GM21390 (cell line): ENCODE results near the gene ANKS3.
"Not testable (repeated sequence)": the region's sequence is repeated elsewhere in the genome, so short reads cannot be mapped to it uniquely, and the experiment has no call there.

Source experiments
- ATAC-seq: cut with Tn5 transposase; IDR thresholded peaks from one replicate; pipeline ENCODE4 v1.9.1; 2021; ENCODE audit not compliant: unreplicated experiment

ANKS3 gene

GRCh38 chr16:4755687-4756086 is 21.6 kb upstream of the ANKS3 start:
- no peak for ATAC-seq

- ATAC-seq = no peak
Measured at GRCh38 chr16:4754865-4755264, 20.8 kb upstream of the ANKS3 start.

GRCh38 chr16:4753227-4753626 is 19.2 kb upstream of the ANKS3 start:
- ATAC-seq = no peak

- no peak for ATAC-seq
Measured at GRCh38 chr16:4752351-4753100, 18.5 kb upstream of the ANKS3 start.

DNA sequence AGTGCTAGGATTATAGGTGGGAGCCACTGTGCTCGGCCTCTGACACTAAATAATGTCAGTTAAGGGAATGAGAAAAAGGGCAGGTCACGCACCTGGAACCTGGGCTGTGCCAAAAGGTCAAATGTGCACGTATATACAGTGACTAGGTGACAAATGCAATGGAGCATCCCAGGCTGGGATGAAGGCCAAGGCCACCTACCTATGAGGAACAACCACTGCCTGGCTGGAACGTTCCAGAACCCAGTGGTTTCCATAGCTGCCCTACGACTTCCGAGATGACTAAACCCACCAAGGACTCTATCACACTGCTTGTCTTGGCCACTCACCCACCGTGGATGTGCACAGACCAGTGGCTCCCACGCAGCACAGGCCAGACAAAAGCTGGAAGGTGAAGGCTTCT is 16.8 kb upstream of the ANKS3 start:
- no peak for ATAC-seq

DNA sequence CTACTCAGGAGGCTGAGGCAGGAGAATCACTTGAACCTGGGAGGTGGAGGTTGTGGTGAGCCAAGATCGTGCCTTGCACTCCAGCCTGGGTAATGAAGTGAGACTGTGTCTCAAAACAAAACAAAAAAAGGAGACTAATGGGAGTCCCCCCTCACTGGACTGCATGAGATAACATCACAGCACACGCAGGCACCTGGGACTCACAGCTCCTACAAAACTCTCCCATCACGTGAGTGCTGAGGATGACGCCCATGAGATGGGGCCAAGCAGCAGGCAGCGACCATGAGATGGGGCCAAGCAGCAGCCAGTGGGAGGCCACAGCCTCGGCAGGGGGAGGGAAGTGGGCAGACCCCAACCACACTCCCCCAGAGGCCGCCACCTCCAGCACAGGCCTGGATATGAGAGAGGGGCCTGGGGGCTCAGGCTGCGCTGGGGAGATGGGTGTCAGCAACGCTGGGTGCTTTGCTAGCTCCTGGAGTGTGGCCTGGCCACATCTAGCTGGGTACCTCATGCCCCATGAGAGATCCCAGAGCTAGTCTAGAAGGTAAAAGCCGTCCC is 15.7 kb upstream of the ANKS3 start:
- ATAC-seq = no peak

- ATAC-seq = no peak
Measured at GRCh38 chr16:4748682-4749411, 14.8 kb upstream of the ANKS3 start.

DNA sequence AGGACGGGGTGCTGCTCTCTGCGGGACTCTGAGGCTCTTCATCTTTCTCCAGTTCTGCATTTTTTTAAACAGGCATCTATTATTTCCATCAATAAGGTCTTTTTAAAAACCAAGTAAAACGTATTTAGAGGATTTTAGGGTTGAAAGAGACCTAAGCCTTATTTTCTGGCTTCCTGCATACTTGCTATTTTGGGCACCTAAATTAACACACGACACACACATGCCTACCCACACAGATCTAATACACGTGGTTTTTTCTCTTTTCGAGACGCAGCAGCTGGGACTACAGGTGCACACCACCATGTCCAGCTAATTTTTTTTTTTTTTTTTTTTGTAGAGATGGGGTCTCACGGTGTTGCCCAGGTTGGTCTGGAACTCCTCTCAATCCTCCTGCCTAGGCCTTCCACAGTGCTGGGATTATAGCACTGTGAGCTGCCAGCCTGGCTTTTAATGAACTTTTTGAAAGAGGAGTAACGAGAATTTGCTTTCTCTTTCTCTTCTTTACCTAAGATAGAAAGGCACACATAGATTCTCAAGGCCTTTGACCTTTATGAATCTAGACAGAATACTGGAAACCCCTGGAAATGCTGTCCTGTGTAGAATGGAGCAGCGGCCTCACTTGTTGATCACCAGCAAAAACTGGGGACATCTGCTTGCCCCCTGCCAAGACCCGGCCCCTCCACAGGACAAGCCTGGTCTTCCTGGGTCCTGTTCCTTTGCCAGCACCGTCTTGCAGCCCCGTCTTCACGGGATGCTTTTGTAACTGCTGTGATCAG is 14.0 kb upstream of the ANKS3 start:
- no peak for ATAC-seq

DNA sequence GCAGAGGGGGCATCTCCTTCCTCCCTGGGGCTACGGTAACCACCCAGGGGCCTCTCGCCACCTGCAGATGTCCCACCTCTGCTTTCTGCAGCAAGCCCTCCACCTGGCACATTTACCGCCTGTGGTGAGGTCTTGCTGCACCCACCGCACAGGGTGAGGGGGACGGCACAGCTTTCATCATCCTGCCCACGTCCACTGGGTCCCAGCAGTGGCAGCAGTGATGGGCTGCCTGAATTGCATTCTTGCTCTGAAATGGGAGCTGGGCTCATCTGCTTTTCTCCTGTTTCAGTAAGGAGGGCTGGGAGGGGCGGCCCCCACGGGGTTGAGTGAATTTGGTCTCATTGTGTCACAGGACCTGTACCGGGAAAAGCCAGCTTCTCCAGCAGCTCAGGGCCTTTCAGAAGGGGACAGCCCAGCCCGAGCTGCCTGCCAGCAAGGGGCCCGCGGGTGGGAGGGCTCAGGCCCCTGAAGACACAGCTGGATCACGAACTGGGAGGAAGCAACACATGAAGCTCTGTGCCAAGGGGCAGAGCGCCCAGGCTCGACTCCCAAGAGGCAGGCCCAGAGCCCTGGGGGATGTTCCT is 13.0 kb upstream of the ANKS3 start:
- no peak for ATAC-seq

DNA sequence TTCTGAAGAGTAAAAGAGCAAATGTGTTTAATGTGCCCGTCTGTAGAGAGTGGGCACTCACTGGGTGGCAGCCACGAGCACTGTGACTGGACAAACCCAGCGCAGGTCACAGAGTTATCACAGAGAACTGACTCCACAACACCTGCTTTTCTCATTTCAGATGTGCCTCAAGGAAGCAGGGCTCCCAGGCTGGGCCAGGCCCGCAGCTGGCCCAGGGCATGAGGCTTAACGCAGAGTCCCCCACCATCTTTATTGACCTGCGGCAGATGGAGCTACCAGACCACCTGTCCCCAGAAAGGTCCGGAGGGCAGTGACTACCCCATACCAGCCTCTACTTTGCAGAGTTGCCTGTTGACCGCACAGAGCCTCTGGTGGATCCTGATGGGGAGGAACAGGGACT is 12.1 kb upstream of the ANKS3 start:
- no peak for ATAC-seq

DNA sequence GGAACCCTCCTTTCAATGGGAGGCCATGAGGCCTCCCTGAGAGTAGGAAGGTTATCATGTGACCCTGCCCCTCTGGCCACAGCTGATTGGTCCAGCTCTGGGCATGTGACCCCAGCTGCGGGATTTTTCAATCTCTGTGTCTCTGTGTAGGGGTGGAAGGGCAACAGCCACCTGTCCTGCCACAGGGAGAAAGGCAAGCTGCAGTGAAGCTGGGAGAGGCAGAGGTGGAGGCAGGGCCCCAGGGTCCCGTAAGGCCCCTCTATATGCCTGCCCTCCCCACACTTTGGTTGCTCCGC is 11.2 kb upstream of the ANKS3 start:
- ATAC-seq = no peak

DNA sequence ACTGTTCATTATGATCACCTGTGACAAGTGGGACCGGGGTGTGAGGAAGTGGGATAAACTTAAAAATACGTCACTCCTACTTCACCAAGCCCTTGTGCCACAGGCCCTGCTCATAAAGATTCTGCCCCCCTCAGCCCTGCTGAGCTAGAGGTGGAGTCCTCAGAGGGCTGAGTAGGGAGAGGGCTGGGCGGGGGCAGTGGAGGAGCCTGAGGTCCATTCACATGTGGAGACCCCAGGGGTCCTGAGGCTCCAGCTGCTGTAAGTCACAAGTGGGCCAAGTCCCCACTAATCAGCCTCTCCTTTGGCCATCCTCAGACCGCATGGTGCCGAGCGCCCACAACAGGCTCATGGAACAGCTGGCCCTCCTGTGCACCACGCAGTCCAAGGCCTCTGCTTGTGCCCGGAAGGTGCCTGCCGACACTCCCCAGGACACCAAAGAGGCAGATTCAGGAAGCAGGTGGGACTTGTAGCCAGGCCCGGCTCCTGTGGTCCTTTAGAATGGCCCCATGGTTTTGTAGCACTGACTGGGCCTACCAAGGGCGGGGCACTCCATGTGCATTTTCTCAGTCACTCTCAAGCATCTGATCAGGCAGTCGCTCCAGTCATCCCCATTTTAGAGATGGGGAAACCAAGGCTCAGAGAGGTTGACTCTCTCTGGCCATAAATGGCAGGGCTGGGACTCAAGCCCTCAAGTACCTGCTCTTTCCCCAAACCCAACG is 10.6 kb upstream of the ANKS3 start:
- no peak for ATAC-seq

GRCh38 chr16:4743226-4743878 is 9.3 kb upstream of the ANKS3 start:
- ATAC-seq = no peak

DNA sequence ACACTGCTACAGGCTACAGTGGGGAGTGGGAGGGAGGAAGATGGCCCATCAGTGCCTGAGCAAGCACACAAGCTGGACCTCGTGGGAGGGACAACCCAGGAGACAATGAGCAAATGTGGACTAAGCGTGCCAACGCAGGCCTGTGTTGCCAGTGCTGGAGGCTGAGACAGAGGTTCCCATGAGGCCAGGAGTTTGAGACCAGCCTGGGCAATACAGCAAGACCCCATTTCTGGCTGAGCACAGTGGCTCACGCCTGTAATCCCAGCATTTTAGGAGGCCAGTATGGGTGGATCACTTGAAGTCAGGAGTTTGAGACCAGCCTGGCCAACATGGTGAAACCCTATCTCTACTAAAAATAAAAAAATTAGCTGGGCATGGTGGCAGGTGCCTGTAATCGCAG is 4.3 kb upstream of the ANKS3 start:
- ATAC-seq = not testable (repeated sequence)

DNA sequence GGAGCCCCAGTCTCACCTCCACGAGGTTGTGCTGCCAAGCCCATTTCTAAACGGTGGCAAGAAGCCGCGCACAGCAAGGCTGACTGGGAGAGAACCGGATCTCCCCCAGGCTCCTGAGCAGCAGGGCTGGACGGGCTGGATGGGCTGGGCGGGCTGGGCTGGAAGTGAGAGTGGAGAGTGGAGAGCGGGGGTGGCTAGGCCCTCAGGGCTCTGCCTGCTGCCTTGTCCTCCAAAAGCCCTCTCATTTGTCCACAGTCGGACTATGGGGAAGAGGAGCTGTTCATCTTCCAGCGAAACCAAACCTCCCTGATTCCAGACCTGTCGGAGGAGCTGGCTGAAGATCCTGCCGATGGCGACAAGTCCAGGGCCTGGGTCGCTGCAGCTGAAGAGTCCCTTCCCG is 3.5 kb upstream of the ANKS3 start:
- no peak for ATAC-seq

DNA sequence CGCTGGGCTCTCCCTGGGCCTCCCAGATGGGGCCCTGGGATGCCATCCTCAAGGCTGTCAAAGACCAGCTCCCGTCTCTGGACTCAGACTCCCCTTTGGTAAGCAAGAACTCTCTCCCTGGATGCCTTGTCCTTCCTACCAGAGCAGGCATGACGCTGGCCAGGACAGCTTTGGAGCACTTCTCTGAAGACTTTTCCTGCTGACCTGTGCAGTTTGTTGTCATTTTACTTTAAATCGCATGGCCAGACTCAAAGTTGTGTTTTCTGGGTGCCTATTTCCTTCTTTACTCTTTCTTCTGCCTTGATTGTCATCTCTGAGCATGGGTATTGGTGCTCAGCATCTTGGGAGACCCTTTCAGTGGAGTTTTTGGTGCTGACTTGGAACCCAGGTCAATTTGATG is 2.5 kb upstream of the ANKS3 start:
- no peak for ATAC-seq

DNA sequence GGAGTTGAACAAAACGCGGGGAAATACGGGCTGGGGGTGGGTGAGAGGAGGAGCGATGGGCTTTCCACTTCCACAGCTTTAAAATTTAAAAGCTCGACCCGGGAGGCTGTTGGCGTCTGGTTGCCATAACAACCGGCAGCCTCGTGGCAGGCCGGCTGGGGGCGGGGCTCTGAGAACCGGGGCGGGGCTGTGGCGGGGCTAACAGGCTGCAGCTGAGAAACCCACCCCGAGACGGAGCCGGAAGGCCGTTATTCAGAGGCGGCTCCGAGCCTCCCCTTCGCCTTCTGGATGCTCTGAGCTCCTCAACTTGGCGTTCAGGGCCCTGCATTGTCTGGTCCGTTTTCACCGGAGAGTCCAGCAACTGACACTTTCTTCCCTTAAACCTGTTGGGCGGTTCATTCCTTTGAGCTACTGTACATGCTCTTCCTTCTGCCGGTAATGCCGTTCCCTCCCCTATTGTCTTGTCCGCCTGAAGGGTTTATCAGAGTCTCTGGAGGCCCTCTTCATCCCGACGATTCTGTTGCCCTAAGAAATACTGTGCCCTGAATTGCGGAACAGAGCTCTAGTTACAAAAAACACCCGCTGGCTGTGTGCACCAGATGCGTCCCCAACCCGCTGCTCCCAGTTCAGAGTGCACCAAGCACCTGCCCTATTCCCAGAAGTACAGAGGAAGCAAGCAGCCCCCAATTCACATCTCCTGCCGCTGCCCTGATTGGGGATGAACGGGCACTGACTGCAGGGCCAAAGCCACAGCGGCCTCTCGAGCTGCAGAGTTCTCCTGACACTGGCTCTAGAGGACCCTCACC is 862 bp upstream of the ANKS3 start:
- ATAC-seq = peak; percentile 59

- ATAC-seq = peak; percentile 21
Measured at GRCh38 chr16:4733747-4734062, 366 bp downstream of the ANKS3 start.

GRCh38 chr16:4733211-4733742 is 794 bp downstream of the ANKS3 start:
- no peak for ATAC-seq
